HG02763 (cell line): ENCODE results near the gene FUNDC1.

Experiments used
- ATAC-seq: cut with Tn5 transposase; IDR thresholded peaks from one replicate; pipeline ENCODE4 v1.9.1; 2021; ENCODE audit warnings: mild to moderate bottlenecking, moderate library complexity; ENCODE audit not compliant: unreplicated experiment

Gene FUNDC1

GRCh38 chrX:44482575-44482974 is 60.1 kb downstream of the FUNDC1 start:
- ATAC-seq, result no peak

- no peak for ATAC-seq
Measured at GRCh38 chrX:44480591-44480990, 62.1 kb downstream of the FUNDC1 start.

GRCh38 chrX:44474410-44474809 is 68.2 kb downstream of the FUNDC1 start:
- no peak for ATAC-seq
